Activated CD4-positive, alpha-beta memory T cell treated with anti-CD3 and anti-CD28 coated beads for 36 hours (primary cell): Measurements from ENCODE around the gene ZC3HAV1L. TPM values are rescaled to one million over a fixed set of nuclear protein-coding genes. Genes with fewer than 3 reads are reported as not detected.
"Not testable (repeated sequence)": the region's sequence is repeated elsewhere in the genome, so short reads cannot be mapped to it uniquely, and the experiment has no call there.

Source experiments
- CTCF ChIA-PET: fragments of 350-600 bp; sonication (Branson Sonifier 250); formaldehyde crosslinking; loops from one replicate; lab custom pipeline; 2021; ENCODE audit warnings: antibody characterized with exemption, inconsistent platforms; lab: Charles Lee
- POLR2A ChIA-PET: fragments of 350-600 bp; sonication (Branson Sonifier 250); formaldehyde crosslinking; loops from one replicate; lab custom pipeline; 2021; ENCODE audit warnings: antibody characterized with exemption; lab: Charles Lee
- DNase-seq: peaks from one replicate; pipeline ENCODE4 v3.0.0-alpha.2; 2020
- H3K27ac Mint-ChIP-seq: one replicate; pipeline ENCODE4 v1.8.0; 2021; ENCODE audit warnings: mixed read lengths
- H3K27me3 Mint-ChIP-seq: one replicate; pipeline ENCODE4 v1.8.0; 2021; ENCODE audit warnings: mixed read lengths
- H3K36me3 Mint-ChIP-seq: one replicate; pipeline ENCODE4 v1.8.0; 2021; ENCODE audit warnings: mixed read lengths
- H3K4me1 Mint-ChIP-seq: one replicate; pipeline ENCODE4 v1.8.0; 2021; ENCODE audit warnings: low read depth, mixed read lengths
- H3K4me3 Mint-ChIP-seq: one replicate; pipeline ENCODE4 v1.8.0; 2021; ENCODE audit warnings: mild to moderate bottlenecking, mixed read lengths
- H3K9me3 Mint-ChIP-seq: one replicate; pipeline ENCODE4 v1.8.0; 2021; ENCODE audit warnings: mixed read lengths
- intact Hi-C: fragments of 100-400 bp; cut with micrococcal nuclease; formaldehyde crosslinking; loops from one replicate; pipeline ENCODE4 v1.15.1; 2023
- total RNA-seq, 2 experiments: library from RNA; stranded (reverse); gene quantifications; one replicate each; pipeline ENCODE4 v1.2.3, GENCODE V29; 2021

Gene ZC3HAV1L
- total RNA-seq, 2 experiments from 2014 or later = 11.8 to 14.7 TPM

- Mint-ChIP-seq H3K27me3 (no peaks in the 10 kb centered on the region), H3K36me3 (peaks cover 66% of the 10 kb centered on the region), H3K4me3 (peak overlapping the region; percentile 13), H3K9me3 (no peaks in the 10 kb centered on the region), H3K4me1 (peaks cover 47% of the 10 kb centered on the region), H3K27ac (peak overlapping the region; percentile 83)
- POLR2A ChIA-PET = interaction anchor here (1.2 kb wide), 1 partner anchor 38 kb away, joined by 3 read pairs; the partner anchor contains the start of gene ZC3HAV1L
- no peak for DNase-seq
- CTCF ChIA-PET = interaction anchor here (0.6 to 3.3 kb wide), 4 partner anchors 16 to 186 kb away, joined by 3 to 16 read pairs (median 4); no protein-coding TSS in a partner anchor
- intact Hi-C loops = no loop called here
Observed at GRCh38 chr7:139072796-139073195, 37.0 kb upstream of the ZC3HAV1L start.

- Mint-ChIP-seq H3K4me3 (no peak overlapping the region), H3K4me1 (peaks cover 52% of the 10 kb centered on the region), H3K9me3 (no peaks in the 10 kb centered on the region), H3K27ac (peak overlapping the region; percentile 83), H3K27me3 (no peaks in the 10 kb centered on the region), H3K36me3 (peaks cover 68% of the 10 kb centered on the region)
- ChIA-PET POLR2A (interaction anchor here (1.1 kb wide), 1 partner anchor 24 kb away, joined by 4 read pairs; no protein-coding TSS in a partner anchor), CTCF (interaction anchor here (0.6 to 3.3 kb wide), 3 partner anchors 55 to 462 kb away, joined by 3 to 16 read pairs (median 9); no protein-coding TSS in a partner anchor)
- DNase-seq = no peak
- intact Hi-C loops = no loop called here
Observed at GRCh38 chr7:139071680-139072079, 35.8 kb upstream of the ZC3HAV1L start.

GRCh38 chr7:139068544-139069399, 32.9 kb upstream of the ZC3HAV1L start:
- peak; percentile 30 for DNase-seq
- ChIA-PET CTCF (interaction anchor here (0.7 to 1.5 kb wide), 2 partner anchors 22 to 52 kb away, joined by 3 to 5 read pairs; no protein-coding TSS in a partner anchor), POLR2A (interaction anchor here (1.0 to 2.2 kb wide), 4 partner anchors 10 to 25 kb away, joined by 3 to 7 read pairs (median 4); no protein-coding TSS in a partner anchor)
- Mint-ChIP-seq H3K4me1 (peaks cover 58% of the 10 kb centered on the region), H3K27me3 (no peaks in the 10 kb centered on the region), H3K9me3 (no peaks in the 10 kb centered on the region), H3K27ac (peak overlapping the region; percentile 53), H3K36me3 (peaks cover 80% of the 10 kb centered on the region), H3K4me3 (no peak overlapping the region)
- intact Hi-C loops = loop anchor here (1.0 kb wide), 1 partner anchor 163 kb away; the partner anchor contains the start of gene UBN2

- H3K27ac Mint-ChIP-seq = peak overlapping the region; percentile 35
- intact Hi-C loops = no loop called here
- H3K9me3 Mint-ChIP-seq = no peaks in the 10 kb centered on the region
- no peaks in the 10 kb centered on the region for H3K27me3 Mint-ChIP-seq
- H3K36me3 Mint-ChIP-seq = peaks cover 79% of the 10 kb centered on the region
- ChIA-PET POLR2A (no interaction called here), CTCF (interaction anchor here (0.6 to 2.8 kb wide), 3 partner anchors 9 to 49 kb away, joined by 3 to 17 read pairs (median 15); no protein-coding TSS in a partner anchor)
- peaks cover 62% of the 10 kb centered on the region for H3K4me1 Mint-ChIP-seq
- DNase-seq = no peak
- no peak overlapping the region for H3K4me3 Mint-ChIP-seq
Observed at GRCh38 chr7:139066315-139066714, 30.5 kb upstream of the ZC3HAV1L start.

- intact Hi-C loops = no loop called here
- H3K4me1 Mint-ChIP-seq = peaks cover 72% of the 10 kb centered on the region
- no peaks in the 10 kb centered on the region for H3K9me3 Mint-ChIP-seq
- peak overlapping the region; percentile 58 for H3K27ac Mint-ChIP-seq
- no peaks in the 10 kb centered on the region for H3K27me3 Mint-ChIP-seq
- peaks cover 84% of the 10 kb centered on the region for H3K36me3 Mint-ChIP-seq
- DNase-seq = peak; percentile 6
- ChIA-PET POLR2A (interaction anchor here (1.3 kb wide), 1 partner anchor 10 kb away, joined by 3 read pairs; no protein-coding TSS in a partner anchor), CTCF (interaction anchor here (2.8 to 7.5 kb wide), 2 partner anchors 11 to 48 kb away, joined by 15 to 69 read pairs; no protein-coding TSS in a partner anchor)
- H3K4me3 Mint-ChIP-seq = no peak overlapping the region
Observed at GRCh38 chr7:139065323-139065722, 29.5 kb upstream of the ZC3HAV1L start.

- DNase-seq = peak; percentile 3
- Mint-ChIP-seq H3K36me3 (peaks cover 78% of the 10 kb centered on the region), H3K4me3 (no peak overlapping the region), H3K27ac (peak overlapping the region; percentile 79), H3K9me3 (no peaks in the 10 kb centered on the region), H3K27me3 (no peaks in the 10 kb centered on the region), H3K4me1 (peaks cover 73% of the 10 kb centered on the region)
- ChIA-PET POLR2A (interaction anchor here (2.0 kb wide), 1 partner anchor 12 kb away, joined by 7 read pairs; no protein-coding TSS in a partner anchor), CTCF (interaction anchor here (1.0 to 7.5 kb wide), 4 partner anchors 14 to 279 kb away, joined by 3 to 69 read pairs (median 6); no protein-coding TSS in a partner anchor)
- intact Hi-C loops = loop anchor here (2.0 to 5.0 kb wide), 2 partner anchors 17 to 44 kb away; no protein-coding TSS in a partner anchor
Observed at GRCh38 chr7:139061416-139061815, 25.6 kb upstream of the ZC3HAV1L start.

GRCh38 chr7:139060695-139061237, 24.9 kb upstream of the ZC3HAV1L start:
- Mint-ChIP-seq H3K27me3 (no peaks in the 10 kb centered on the region), H3K27ac (peak overlapping the region; percentile 79), H3K4me1 (peaks cover 74% of the 10 kb centered on the region), H3K36me3 (peaks cover 78% of the 10 kb centered on the region), H3K9me3 (no peaks in the 10 kb centered on the region), H3K4me3 (no peak overlapping the region)
- DNase-seq = peak; percentile 8
- ChIA-PET CTCF (interaction anchor here (0.8 to 7.5 kb wide), 5 partner anchors 10 to 279 kb away, joined by 3 to 69 read pairs (median 6); no protein-coding TSS in a partner anchor), POLR2A (interaction anchor here (1.4 to 2.0 kb wide), 2 partner anchors 11 to 24 kb away, joined by 4 to 7 read pairs; no protein-coding TSS in a partner anchor)
- intact Hi-C loops = loop anchor here (2.0 to 5.0 kb wide), 2 partner anchors 16 to 43 kb away; no protein-coding TSS in a partner anchor

GRCh38 chr7:139059905-139060304, 24.1 kb upstream of the ZC3HAV1L start:
- intact Hi-C loops = loop anchor here (2.0 to 5.0 kb wide), 2 partner anchors 15 to 43 kb away; no protein-coding TSS in a partner anchor
- ChIA-PET POLR2A (interaction anchor here (1.4 to 2.0 kb wide), 2 partner anchors 10 to 23 kb away, joined by 4 to 7 read pairs; no protein-coding TSS in a partner anchor), CTCF (interaction anchor here (0.8 to 7.5 kb wide), 6 partner anchors 10 to 174 kb away, joined by 3 to 69 read pairs (median 6); no protein-coding TSS in a partner anchor)
- Mint-ChIP-seq H3K9me3 (no peaks in the 10 kb centered on the region), H3K27me3 (no peaks in the 10 kb centered on the region), H3K27ac (peak overlapping the region; percentile 79), H3K4me3 (no peak overlapping the region), H3K36me3 (peaks cover 76% of the 10 kb centered on the region), H3K4me1 (peaks cover 74% of the 10 kb centered on the region)
- peak; percentile 3 for DNase-seq

- peaks cover 78% of the 10 kb centered on the region for H3K4me1 Mint-ChIP-seq
- H3K27ac Mint-ChIP-seq = peak overlapping the region; percentile 69
- CTCF ChIA-PET = interaction anchor here (0.6 to 7.5 kb wide), 4 partner anchors 9 to 173 kb away, joined by 4 to 69 read pairs (median 6); no protein-coding TSS in a partner anchor
- H3K4me3 Mint-ChIP-seq = no peak overlapping the region
- peaks cover 76% of the 10 kb centered on the region for H3K36me3 Mint-ChIP-seq
- POLR2A ChIA-PET = interaction anchor here (0.7 kb wide), 1 partner anchor 300 kb away, joined by 3 read pairs; no protein-coding TSS in a partner anchor
- peak; percentile 0 for DNase-seq
- intact Hi-C loops = no loop called here
- no peaks in the 10 kb centered on the region for H3K27me3 Mint-ChIP-seq
- H3K9me3 Mint-ChIP-seq = no peaks in the 10 kb centered on the region
Observed at GRCh38 chr7:139058943-139059342, 23.1 kb upstream of the ZC3HAV1L start.

GRCh38 chr7:139055674-139056073, 19.8 kb upstream of the ZC3HAV1L start:
- Mint-ChIP-seq H3K9me3 (no peaks in the 10 kb centered on the region), H3K36me3 (peaks cover 69% of the 10 kb centered on the region), H3K27ac (peak overlapping the region; percentile 57), H3K4me3 (no peak overlapping the region), H3K27me3 (no peaks in the 10 kb centered on the region), H3K4me1 (peaks cover 54% of the 10 kb centered on the region)
- CTCF ChIA-PET = interaction anchor here (1.2 to 1.3 kb wide), 2 partner anchors 19 to 39 kb away, joined by 3 to 7 read pairs; no protein-coding TSS in a partner anchor
- POLR2A ChIA-PET = no interaction called here
- intact Hi-C loops = loop anchor here (2.0 kb wide), 1 partner anchor 15 kb away; no protein-coding TSS in a partner anchor
- no peak for DNase-seq

- peaks cover 67% of the 10 kb centered on the region for H3K36me3 Mint-ChIP-seq
- H3K4me3 Mint-ChIP-seq, H3K27me3 Mint-ChIP-seq, H3K9me3 Mint-ChIP-seq, DNase-seq: not testable (repeated sequence)
- intact Hi-C loops = loop anchor here (2.0 kb wide), 1 partner anchor 14 kb away; no protein-coding TSS in a partner anchor
- CTCF ChIA-PET = interaction anchor here (1.5 to 2.0 kb wide), 2 partner anchors 20 to 168 kb away, joined by 5 to 12 read pairs; no protein-coding TSS in a partner anchor
- peaks cover 48% of the 10 kb centered on the region for H3K4me1 Mint-ChIP-seq
- POLR2A ChIA-PET = interaction anchor here (1.2 kb wide), 1 partner anchor 21 kb away, joined by 4 read pairs; no protein-coding TSS in a partner anchor
- H3K27ac Mint-ChIP-seq = peak overlapping the region; percentile 15
Observed at GRCh38 chr7:139054656-139055055, 18.8 kb upstream of the ZC3HAV1L start.
